Natural killer cell treated with Interleukin-12 subunit alpha and Interleukin-12 subunit beta and Interleukin-15 and Interleukin-18, amount 100 ng/mL, for 72 hours (primary cell): ENCODE results near the gene PPOX. TPM values are rescaled to one million over a fixed set of nuclear protein-coding genes. Genes with fewer than 3 reads are reported as not detected.

Experiments
- ATAC-seq, 2 donors: fragments of 150-1000 bp; cut with Tn5 transposase in 1 of 2; sonication (Bioruptor Pico), chemical (Tn5 transposase) in 1 of 2; 2 replicates each; pipeline ENCODE4 v1.10.0; 2021
- DNase-seq: peaks from one replicate; pipeline ENCODE4 v3.0.0; 2022; ENCODE audit warnings: low spot score
- H3K27ac Mint-ChIP-seq, 2 donors: 1 replicate in 1 of 2; 2 replicates in 1 of 2; pipeline ENCODE4 v1.8.0; 2022; ENCODE audit warnings: mixed read lengths in 2 of 2, mild to moderate bottlenecking in 1 of 2, moderate library complexity in 1 of 2
- H3K27me3 Mint-ChIP-seq, 2 donors: 1 replicate in 1 of 2; 2 replicates in 1 of 2; pipeline ENCODE4 v1.8.0; 2022; ENCODE audit warnings: mixed read lengths in 2 of 2
- H3K36me3 Mint-ChIP-seq: one replicate; pipeline ENCODE4 v1.8.0; 2022; ENCODE audit warnings: mixed read lengths
- H3K4me1 Mint-ChIP-seq, 2 donors: 1 replicate in 1 of 2; 2 replicates in 1 of 2; pipeline ENCODE4 v1.8.0; 2022; ENCODE audit warnings: low read depth in 2 of 2, mixed read lengths in 2 of 2, mild to moderate bottlenecking in 1 of 2
- H3K4me3 Mint-ChIP-seq: one replicate; pipeline ENCODE4 v1.8.0; 2022; ENCODE audit warnings: mixed read lengths
- H3K9me3 Mint-ChIP-seq: 2 replicates; pipeline ENCODE4 v1.8.0; 2022; ENCODE audit warnings: mixed read lengths
- total RNA-seq, 2 donors: library from RNA; stranded (reverse); gene quantifications; one replicate each; pipeline ENCODE4 v1.2.3, GENCODE V29; 2022

The PPOX gene
- total RNA-seq, 2 donors from 2014 or later, result 25.7 to 30.3 TPM

GRCh38 chr1:161200992-161201835 is 35.0 kb downstream of the PPOX start:
- Mint-ChIP-seq H3K9me3 (no peaks in the 10 kb centered on the region), H3K4me1 (peaks cover 50 to 59% of the 10 kb centered on the region in 2 donors), H3K27me3 (no peaks in the 10 kb centered on the region), H3K27ac (peak overlapping the region; percentile 92 to 96), H3K36me3 (peaks cover 11% of the 10 kb centered on the region), H3K4me3 (peak overlapping the region; percentile 92)
- no peak for ATAC-seq
- DNase-seq, result peak; percentile 51

GRCh38 chr1:161201836-161202712 is 35.8 kb downstream of the PPOX start, which contains the start of gene NDUFS2:
Gene NDUFS2 (plus strand): TSS chr1:161202367. CDS start chr1:161202386, 19 bp downstream.
- peak within 1 kb of the TSS; percentile 92 to 96 for H3K27ac Mint-ChIP-seq
- H3K4me1 Mint-ChIP-seq, result peaks cover 49 to 60% of the 10 kb centered on the region in 2 donors
- H3K4me3 Mint-ChIP-seq, result peak within 1 kb of the TSS; percentile 92
- peak; percentile 98 to 99 for ATAC-seq
- no peaks in the 10 kb centered on the region for H3K9me3 Mint-ChIP-seq
- no peaks in the 10 kb centered on the region for H3K27me3 Mint-ChIP-seq
- H3K36me3 Mint-ChIP-seq, result peaks cover 12% of the 10 kb centered on the region
- peak; percentile 97 for DNase-seq

GRCh38 chr1:161206411-161207140 is 40.4 kb downstream of the PPOX start:
- H3K36me3 Mint-ChIP-seq, result peaks cover 25% of the 10 kb centered on the region
- H3K4me3 Mint-ChIP-seq, result no peak overlapping the region
- no peaks in the 10 kb centered on the region for H3K9me3 Mint-ChIP-seq
- H3K27ac Mint-ChIP-seq, result peak overlapping the region in 1 of 2 donors; percentile 66
- H3K27me3 Mint-ChIP-seq, result no peaks in the 10 kb centered on the region
- DNase-seq (peak; percentile 55), ATAC-seq (no peak)
- H3K4me1 Mint-ChIP-seq, result peaks cover 32 to 38% of the 10 kb centered on the region in 2 donors

- DNase-seq, result peak; percentile 16
- Mint-ChIP-seq H3K27ac (no peak overlapping the region), H3K4me1 (peaks cover 28 to 32% of the 10 kb centered on the region in 2 donors), H3K4me3 (no peak overlapping the region), H3K9me3 (no peaks in the 10 kb centered on the region), H3K27me3 (no peaks in the 10 kb centered on the region), H3K36me3 (peaks cover 29% of the 10 kb centered on the region)
- no peak for ATAC-seq
Observed at GRCh38 chr1:161207173-161207572, 40.9 kb downstream of the PPOX start.

GRCh38 chr1:161209790-161210409 is 43.7 kb downstream of the PPOX start:
- ATAC-seq (peak; percentile 92 to 93), DNase-seq (peak; percentile 79)
- peak overlapping the region; percentile 69 to 72 for H3K27ac Mint-ChIP-seq
- peaks cover 29 to 36% of the 10 kb centered on the region in 2 donors for H3K4me1 Mint-ChIP-seq
- peaks cover 40% of the 10 kb centered on the region for H3K36me3 Mint-ChIP-seq
- no peaks in the 10 kb centered on the region for H3K27me3 Mint-ChIP-seq
- no peaks in the 10 kb centered on the region for H3K9me3 Mint-ChIP-seq
- no peak overlapping the region for H3K4me3 Mint-ChIP-seq

- no peaks in the 10 kb centered on the region for H3K27me3 Mint-ChIP-seq
- DNase-seq, result peak; percentile 40
- H3K4me1 Mint-ChIP-seq, result peaks cover 49 to 54% of the 10 kb centered on the region in 2 donors
- H3K36me3 Mint-ChIP-seq, result peaks cover 38% of the 10 kb centered on the region
- no peaks in the 10 kb centered on the region for H3K9me3 Mint-ChIP-seq
- H3K4me3 Mint-ChIP-seq, result peak overlapping the region; percentile 92
- no peak for ATAC-seq
- H3K27ac Mint-ChIP-seq, result peak overlapping the region; percentile 94 to 100
Observed at GRCh38 chr1:161214369-161214768, 48.1 kb downstream of the PPOX start.

GRCh38 chr1:161215076-161215475 is 48.9 kb downstream of the PPOX start, which contains the start of gene FCER1G:
Gene FCER1G (plus strand): TSS chr1:161215295. CDS start chr1:161215322, 27 bp downstream.
- Mint-ChIP-seq H3K4me3 (peak within 1 kb of the TSS; percentile 92), H3K36me3 (peaks cover 31% of the 10 kb centered on the region), H3K9me3 (no peaks in the 10 kb centered on the region), H3K4me1 (peaks cover 45 to 52% of the 10 kb centered on the region in 2 donors), H3K27me3 (no peaks in the 10 kb centered on the region), H3K27ac (peak within 1 kb of the TSS; percentile 94 to 100)
- ATAC-seq (peak; percentile 40 to 50), DNase-seq (peak; percentile 84)

- peak; percentile 88 to 92 for ATAC-seq
- no peaks in the 10 kb centered on the region for H3K27me3 Mint-ChIP-seq
- H3K4me1 Mint-ChIP-seq, result peaks cover 47 to 55% of the 10 kb centered on the region in 2 donors
- DNase-seq, result peak; percentile 86
- no peaks in the 10 kb centered on the region for H3K9me3 Mint-ChIP-seq
- peak overlapping the region; percentile 94 to 100 for H3K27ac Mint-ChIP-seq
- H3K36me3 Mint-ChIP-seq, result peaks cover 24% of the 10 kb centered on the region
- peak overlapping the region; percentile 92 for H3K4me3 Mint-ChIP-seq
Observed at GRCh38 chr1:161216945-161217712, 50.9 kb downstream of the PPOX start.

- Mint-ChIP-seq H3K4me3 (peak overlapping the region; percentile 92), H3K27ac (peak overlapping the region; percentile 94 to 100), H3K9me3 (no peaks in the 10 kb centered on the region), H3K36me3 (peaks cover 24% of the 10 kb centered on the region), H3K27me3 (no peaks in the 10 kb centered on the region), H3K4me1 (peaks cover 50 to 56% of the 10 kb centered on the region in 2 donors)
- ATAC-seq (no peak), DNase-seq (peak; percentile 58)
Observed at GRCh38 chr1:161217831-161218230, 51.6 kb downstream of the PPOX start.

GRCh38 chr1:161218301-161219077 is 52.3 kb downstream of the PPOX start:
- H3K4me1 Mint-ChIP-seq, result peaks cover 50 to 58% of the 10 kb centered on the region in 2 donors
- DNase-seq (peak; percentile 23), ATAC-seq (no peak)
- H3K9me3 Mint-ChIP-seq, result no peaks in the 10 kb centered on the region
- peak overlapping the region; percentile 92 for H3K4me3 Mint-ChIP-seq
- no peaks in the 10 kb centered on the region for H3K27me3 Mint-ChIP-seq
- peak overlapping the region; percentile 94 to 100 for H3K27ac Mint-ChIP-seq
- peaks cover 17% of the 10 kb centered on the region for H3K36me3 Mint-ChIP-seq

- peaks cover 49 to 60% of the 10 kb centered on the region in 2 donors for H3K4me1 Mint-ChIP-seq
- ATAC-seq (no peak), DNase-seq (peak; percentile 35)
- H3K36me3 Mint-ChIP-seq, result peaks cover 9% of the 10 kb centered on the region
- peak overlapping the region; percentile 94 to 100 for H3K27ac Mint-ChIP-seq
- no peaks in the 10 kb centered on the region for H3K9me3 Mint-ChIP-seq
- H3K27me3 Mint-ChIP-seq, result no peaks in the 10 kb centered on the region
- H3K4me3 Mint-ChIP-seq, result peak overlapping the region; percentile 68
Observed at GRCh38 chr1:161219078-161219892, 53.1 kb downstream of the PPOX start.
